Left renal cortex interstitium (tissue), 4 donors: Measurements from ENCODE around the gene ITPR3. TPM values are rescaled to one million over a fixed set of nuclear protein-coding genes. Genes with fewer than 3 reads are reported as not detected.

Experiments
- DNase-seq, 4 donors: peaks; one replicate each; pipeline ENCODE4 v3.0.0-alpha.2; 2013; ENCODE audit warnings: low read depth in 4 of 4, low spot score in 2 of 4, missing footprints in 1 of 4
- polyA plus RNA-seq, 4 donors: library from polyadenylated mRNA; unstranded; fragments of 120-200 nt; gene quantifications; one replicate each; pipeline ENCODE4 v1.2.1, GENCODE V29; 2013; ENCODE audit not compliant: insufficient read length in 4 of 4

The ITPR3 gene
- polyA plus RNA-seq, 4 donors: 7.9 to 10.4 (median 8.4) TPM

DNA sequence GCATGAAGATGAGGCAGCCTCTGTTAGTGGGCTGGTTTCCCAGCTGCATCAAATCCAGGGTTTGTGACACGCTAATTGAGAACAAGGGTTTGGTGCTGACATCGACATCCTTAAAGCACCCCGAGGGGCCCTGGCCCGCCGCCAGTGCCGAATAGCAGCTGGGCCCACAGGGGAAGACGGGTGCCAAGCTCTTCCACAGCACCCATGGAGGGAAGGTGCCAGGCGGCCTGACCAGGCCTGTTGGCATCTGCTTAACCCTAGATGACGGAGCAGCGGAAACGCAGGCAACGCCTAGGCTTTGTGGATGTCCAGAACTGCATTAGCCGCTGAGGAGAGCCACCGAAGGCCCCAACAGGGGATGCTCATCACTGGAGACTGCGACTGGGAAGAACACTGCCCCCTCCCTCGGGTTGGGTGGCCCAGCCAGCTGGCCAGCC is 74.3 kb downstream of the ITPR3 start:
- DNase-seq: no peak

DNA sequence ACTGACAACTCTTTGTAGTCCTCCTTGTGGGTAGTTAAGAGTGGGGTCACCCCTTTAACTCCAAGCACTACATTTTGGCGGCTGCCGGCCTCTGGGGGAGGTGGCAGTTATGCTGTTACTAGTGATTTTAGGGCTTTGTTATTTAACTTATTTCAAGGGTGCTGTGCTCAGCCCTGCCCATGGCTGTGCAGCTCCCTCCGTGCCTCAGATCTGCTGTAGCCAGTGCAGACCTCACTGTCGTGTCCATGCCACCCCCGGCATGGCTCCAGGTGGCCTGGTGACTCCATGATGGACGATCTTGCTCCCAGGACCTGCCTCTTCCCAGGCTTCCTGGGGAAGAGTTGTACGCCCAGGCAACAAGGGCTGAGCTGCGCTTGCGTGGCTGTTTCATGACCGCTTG is 75.0 kb downstream of the ITPR3 start:
- no peak for DNase-seq

DNA sequence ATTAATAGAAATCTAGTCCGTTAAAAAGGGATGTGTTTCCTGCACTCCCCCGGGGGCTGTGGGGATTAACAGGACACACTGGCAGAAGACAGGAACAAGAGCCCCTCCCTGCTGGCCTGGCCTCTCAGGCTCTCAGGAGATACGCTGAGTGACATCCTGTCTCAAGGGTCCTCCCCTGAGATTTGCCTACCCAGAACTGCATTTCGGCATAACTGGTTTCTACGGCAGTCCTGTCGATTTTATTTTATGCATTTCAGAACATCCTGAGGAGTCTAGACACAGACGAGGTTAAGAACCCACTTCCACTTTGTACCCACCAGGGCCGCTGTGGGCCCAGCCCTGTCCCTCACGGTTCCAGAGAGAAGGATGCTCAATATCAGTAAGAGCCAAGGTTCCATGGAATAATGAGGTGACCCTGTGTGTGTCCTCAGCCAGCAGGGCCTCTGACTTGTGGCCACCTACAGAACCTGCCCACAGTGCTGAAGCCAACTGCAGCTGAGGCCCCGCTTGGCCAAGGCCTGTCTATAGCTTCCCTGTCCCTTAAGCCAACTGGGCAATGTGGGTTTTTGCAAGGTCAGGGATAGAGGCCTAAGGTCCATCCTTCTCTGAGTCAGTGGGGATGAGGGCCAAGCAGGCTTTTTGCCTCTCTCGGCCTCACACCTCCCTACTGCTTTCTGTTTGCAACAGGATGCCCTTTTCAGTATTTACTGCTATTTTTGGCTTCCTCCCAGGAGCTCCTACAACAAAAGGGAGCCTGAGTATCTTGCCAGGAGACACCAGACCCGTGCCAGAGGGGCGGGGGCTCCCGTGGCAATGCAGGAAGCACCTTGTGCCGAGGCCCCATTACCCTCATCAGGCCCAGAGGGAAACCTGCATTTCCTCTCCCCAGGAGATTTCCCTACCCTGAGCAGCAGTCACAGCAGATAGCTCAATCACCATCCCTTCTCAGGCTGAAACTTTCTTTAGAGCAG is 75.7 kb downstream of the ITPR3 start:
- no peak for DNase-seq

DNA sequence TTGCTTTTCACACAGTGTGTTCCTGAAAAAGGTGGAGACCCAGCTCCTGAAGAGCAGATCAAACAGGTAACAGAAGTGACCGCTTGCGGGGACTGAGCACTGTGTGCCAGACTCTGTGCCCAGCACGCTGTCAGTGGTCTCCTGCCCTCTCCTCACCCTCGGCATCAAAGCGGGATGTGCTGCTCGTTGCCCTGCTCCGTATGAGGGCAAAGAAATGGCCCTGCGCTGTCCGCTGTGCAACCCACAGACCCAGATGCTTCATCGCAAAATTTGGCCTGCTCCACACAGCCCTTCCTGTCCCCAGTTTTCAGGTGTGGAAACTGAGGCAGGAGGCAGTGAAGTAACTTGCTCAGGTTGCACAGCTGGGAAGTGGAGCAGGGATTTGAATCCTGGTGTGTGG is 76.7 kb downstream of the ITPR3 start:
- no peak for DNase-seq

DNA sequence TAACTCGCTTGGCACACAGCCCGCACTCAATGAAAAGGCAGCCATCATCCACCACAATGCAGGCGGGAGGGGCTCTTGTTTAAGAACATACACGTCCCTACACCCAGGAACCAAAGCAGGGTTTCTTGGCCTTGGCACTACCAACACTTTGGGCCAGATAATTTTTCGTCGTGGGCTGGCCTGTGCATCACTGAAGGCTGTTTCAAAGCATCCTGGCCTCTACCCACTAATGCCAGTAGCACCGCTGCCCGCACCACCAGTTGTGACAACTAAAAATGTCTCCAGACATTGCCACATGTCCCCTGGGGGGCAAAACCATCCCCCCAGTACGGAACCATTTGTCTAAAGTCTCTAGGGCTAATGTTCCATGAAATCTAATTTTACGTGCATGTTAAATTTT is 77.4 kb downstream of the ITPR3 start:
- no peak for DNase-seq

DNA sequence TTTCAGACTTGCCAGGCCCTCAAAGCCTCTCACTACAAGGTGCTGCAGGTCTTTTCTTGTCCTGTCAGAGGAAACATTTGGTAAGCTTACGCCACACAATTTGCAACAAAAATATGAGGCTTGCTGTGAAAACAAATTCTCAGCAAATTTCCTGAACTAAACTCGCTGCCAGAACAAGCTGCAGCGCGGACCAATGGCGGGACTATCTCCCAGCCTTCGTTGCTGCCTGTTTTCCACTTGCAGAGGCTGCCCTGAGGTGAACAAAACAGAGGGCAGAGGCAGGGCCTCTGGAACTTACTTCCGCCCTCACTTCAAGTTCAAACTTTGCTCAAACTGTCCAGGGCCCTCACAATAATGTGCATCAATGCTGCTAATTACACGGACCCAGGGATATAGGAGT is 78.0 kb downstream of the ITPR3 start:
- DNase-seq: no peak

DNA sequence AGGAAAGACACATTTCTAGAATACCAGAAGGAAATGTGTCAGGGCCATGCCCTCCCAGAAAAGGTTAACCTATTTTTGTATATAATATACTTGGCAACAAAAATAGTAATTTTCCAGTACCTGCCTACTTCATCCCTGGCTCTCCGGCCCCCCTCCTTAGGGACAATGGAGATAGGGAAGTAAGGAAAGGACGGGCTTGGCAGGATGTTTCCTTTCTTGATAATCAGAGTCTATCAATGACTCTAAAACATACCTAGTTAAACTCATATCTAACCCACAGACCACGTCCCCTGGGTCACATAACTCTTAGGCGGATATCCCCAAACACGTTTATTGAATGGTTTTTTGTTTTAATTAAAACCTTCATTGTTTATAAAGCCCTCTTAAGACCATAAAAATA is 78.6 kb downstream of the ITPR3 start:
- no peak for DNase-seq

DNA sequence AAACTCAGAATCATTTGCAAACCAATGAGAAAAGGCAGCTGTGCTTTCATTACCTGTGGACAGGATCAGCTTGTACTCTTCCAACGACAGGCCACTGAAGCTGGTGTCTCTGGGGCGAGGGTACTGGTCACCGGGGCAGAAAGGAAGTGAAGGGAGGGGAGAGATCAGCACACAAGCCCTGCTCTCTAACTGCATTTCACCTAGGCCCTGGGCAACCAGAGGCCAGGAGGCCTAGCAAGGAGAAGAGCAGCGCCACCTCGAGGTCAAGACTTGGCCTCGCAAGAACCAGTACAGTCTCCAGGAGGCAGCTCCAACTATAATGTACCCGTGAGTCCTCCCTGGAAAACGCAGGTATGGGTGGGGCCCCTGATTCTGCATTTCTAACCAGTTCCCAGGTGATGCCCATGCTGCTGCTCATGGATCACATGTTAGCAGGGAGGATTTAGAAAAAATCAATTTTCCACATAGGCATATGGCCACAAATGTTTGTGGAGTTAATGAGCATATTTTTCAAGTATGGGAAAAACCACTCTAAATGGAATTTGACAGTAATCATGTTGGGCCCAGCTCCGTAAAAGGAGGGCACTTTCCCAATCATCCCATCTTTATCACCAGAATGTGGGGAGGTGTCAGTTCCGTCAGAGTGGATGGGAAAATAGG is 79.4 kb downstream of the ITPR3 start:
- no peak for DNase-seq

DNA sequence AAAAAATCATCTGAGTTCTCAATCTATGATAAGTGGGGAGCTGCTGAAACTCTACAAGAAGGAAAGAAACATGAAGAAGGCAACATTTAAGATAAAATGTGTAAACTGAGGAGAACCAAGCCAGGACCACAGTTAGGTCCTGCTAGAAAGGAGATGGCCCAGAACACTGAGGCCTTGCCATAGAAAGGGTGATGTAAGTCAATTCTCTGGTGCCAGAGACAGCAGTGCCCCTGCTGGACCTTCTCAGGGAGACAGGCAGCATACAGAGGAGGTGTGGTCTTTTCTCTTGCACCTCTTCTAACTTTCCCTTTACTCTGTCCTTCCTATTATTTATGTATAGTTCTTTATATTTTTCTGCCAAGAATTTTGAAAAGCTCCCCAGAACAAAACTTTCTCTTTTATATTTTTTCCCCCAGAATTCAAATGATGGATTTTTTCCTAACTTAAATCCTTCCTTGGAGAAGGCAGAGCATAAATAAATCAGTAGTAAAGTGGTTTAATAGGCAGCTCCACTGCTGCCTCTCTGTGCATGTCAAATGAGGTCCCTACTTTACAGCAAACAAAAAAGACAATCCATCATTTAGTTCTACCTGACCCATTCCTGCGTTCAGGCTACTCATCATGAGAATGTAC is 81.3 kb downstream of the ITPR3 start:
- DNase-seq: no peak

DNA sequence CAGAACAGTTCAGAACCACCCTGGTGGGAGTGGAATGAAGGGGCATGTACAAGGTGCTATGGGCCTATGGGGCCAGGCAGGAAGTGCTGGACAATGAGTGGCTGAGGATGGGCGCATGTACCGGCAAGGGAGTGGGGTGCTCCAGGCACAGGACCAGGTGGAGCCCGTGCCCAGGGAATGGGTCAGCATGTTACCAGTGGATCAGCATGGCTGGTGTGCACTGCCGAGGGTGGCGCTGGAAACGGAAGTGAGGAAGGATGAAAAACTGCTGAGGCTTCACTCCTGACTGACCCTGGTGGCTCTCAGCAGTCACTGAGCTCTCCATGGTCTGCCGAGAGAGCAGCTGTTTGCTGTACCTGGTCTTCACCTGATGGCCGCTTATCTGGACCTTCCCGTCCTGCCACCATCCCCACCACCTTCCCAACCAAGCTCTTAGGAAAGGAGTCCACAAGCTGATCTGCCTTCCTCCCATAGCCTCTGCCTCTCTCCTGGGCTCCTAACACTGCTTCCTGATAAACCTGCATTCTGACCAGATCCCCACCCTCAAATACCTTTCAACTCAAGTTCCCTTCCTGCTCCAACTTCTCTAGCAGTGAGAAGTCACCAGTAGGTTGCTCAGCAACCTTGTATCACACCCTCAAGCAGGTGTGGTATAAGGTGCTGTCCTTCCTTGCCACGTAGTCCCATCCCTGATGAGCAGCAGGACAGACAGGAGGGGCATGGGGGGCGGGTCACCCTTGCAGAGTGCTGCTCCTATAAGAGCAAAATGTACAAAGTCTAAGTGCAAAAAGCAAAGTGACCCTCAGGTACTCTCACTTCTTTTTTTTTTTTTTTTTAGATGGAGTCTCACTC is 83.3 kb downstream of the ITPR3 start:
- DNase-seq: no peak

DNA sequence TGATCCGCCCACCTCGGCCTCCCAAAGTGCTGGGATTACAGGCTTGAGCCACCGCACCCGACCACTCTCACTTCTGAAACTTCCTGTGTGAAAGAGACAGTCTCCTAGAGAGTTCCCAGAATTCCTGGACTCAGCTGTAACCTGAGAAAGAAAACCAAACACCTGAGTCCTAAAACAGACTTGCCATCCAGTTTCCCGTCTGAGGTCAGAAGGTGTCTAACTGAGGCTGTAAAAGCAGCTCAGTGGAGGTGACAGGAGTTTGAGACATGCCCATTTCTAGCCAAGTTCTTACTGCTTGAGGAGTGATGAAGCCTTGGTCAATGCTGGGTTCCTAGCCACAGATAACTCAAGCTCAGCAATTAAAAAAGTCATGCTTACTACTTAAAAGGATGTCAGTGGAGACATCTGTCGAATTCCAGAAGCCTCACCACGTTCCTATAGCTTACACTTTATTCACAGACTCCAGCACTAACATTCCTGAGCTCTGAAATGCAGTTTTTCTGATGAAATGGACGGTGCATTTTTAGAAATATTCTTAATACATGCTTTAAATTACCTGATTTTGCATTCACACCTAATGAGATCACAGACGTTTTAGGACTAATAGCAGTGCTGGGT is 84.3 kb downstream of the ITPR3 start:
- no peak for DNase-seq

DNA sequence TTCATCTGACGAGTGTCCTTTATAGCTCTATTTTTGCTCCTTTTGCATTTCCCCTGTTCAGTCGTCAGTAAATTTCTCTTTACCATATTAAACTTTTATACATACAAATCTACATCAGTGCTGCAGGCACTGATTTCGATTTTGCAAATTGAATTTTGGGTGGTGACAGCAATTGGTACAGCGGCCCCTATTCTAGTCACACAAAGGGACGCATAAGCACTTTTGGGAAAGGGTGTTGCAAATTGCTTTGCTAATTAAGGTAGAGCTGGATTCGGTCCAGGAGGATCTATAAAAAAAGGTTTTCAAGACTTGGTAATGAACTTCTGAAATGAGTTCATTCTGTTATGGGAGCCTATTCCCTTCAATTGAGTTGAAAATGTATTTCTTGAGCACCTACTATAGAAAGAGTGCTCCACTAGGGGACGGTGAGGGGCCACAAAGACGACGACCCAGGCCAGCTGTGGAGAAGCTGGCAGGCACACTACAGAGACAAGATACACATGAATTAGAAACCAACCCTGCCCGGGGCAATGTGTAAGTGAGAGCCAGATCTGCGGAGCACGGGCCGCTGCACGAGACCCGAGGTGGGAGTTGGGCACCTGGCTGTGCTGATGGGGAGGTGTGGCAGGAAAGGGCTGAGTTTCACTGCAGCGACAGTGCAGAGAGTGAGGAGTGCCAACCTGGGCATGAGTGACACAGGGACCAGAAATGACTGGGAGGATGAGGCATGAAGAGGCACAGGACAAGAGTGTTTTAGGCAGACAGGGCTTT is 85.0 kb downstream of the ITPR3 start:
- no peak for DNase-seq

DNA sequence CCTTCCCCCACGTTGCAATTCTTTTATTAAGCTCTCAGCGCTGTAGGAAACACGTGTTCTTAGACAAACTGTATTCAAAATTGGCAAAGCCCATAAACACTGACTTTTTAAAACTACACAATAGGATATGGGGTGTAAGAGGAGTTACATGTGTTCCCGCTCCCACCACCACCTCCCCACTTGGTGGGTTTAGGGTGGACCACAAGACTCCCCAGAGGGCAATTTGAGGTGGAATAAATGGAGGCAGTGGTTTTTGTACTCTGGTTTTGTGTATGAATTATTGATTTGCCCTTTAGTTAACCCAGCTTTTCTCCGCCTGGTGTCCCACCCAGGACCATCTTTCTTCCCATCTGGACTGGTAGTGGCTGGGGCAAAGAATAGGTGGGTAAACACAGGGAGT is 86.6 kb downstream of the ITPR3 start:
- DNase-seq: no peak

DNA sequence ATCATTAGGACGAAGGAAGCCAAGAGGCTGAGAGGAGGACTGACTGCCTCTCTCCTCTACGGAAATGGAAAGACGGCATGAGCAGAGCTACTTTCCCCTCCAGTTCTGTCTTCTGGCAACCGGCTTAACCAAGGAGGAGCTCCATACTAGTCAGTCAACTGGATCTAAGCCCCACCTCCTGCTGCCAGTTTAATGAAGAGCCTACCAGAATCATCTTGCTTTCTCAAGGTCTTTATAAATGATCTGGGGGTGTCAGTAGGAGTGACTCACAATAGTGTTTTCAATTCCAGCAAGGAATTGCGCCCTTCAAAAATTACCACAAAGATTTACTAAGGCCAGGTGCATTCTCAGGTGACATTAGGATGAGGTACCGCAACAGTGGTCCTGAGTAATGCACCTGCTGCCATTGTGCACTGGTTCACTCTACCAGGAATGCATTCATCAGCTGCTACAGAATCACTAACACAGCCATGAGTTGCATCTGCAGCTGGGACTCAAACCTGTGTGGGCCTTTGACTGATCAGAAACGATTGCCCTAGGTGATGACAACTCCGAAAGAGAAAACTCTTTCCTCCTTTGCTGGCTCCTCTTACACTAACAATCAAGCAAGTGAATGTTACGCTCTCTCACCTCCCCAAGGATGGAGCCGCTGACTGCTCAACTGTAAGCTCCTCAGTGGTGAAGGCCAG is 87.5 kb downstream of the ITPR3 start:
- no peak for DNase-seq

DNA sequence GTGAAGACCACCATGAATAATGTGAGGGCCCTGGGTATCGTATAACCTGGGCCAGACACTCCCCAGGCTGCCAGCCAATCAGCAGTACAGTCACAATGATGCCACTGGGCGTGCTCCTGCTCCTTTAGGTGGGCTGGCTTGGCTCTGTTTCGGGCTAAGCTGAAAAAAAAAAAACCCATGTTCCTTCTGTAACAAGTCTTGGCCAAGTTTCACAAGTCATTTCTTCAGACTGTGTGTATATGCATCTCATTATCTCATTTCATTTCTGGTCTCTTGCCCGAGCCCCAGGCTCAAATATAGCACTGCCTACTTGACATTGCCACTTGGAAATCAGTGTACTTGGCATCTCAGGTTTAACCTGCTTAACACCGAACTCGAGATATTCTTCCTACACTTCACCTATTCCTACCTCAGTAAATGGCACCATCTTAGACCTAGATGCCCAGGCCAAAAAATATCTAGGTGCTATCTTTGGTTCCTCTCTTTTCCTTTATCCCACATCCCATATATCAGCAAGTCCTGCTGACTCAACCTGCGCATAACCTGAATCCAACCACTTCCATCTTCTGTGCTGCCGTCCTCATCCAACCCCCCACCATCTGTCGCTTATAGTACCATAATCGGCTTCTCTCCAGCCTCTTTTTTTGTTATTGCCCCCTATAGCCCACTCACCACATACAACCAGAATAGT is 88.6 kb downstream of the ITPR3 start:
- no peak for DNase-seq

DNA sequence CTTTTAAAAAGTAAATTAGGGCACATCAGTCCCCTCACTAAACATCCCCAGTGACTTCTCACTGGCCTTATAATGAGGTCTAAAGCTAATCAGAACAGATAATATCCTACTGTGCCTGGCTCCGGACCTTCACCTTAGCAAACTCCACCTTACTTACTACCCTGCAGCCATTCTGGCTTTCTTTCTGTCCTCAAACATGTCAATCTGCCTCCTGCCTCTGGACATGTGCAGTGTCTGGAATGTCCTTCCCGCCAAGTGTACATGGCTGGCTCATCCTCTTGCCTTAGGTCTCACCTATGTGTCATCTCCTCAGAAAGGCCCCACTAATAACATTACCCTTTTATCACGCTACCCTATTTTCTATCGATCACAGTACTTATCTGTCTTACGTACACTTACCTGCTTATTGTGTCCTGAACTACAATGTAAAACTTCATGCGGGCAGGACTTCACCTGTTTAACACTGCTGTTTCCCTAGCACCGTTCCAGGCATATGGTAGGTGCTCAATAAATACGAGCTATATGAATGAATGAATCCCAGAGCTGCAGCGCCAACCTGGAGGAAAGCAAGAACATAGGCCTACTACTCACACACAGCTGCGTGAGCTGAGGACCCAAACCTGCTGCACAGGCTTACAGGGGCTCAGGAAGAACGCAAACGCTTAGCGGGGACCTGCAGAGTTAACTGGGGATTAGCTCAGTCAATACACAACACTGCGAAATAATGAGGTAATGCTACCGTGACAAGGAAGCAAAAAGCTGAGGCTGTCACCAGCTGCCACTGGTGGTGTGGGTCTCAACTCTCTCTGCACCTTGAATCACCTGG is 89.4 kb downstream of the ITPR3 start:
- DNase-seq: no peak
